ENCODE results near the gene ASB7. TPM values are rescaled to one million over a fixed set of nuclear protein-coding genes. Genes with fewer than 3 reads are reported as not detected.

Gene ASB7
- total RNA-seq, 1 donor, result 13.8 TPM

GRCh38 chr15:100667405-100668347 is 65.3 kb downstream of the ASB7 start:
- DNase-seq (ENCODE audit: low read depth), result peak; percentile 36
- no peak for TF ChIP-seq CTCF (IDR thresholded peaks at IDR 0.05; ENCODE audit: insufficient read depth, low read length)
- H3K4me3 ChIP-seq (ENCODE audit: low read depth, low read length), result no peak overlapping the region

- H3K4me3 ChIP-seq (ENCODE audit: low read depth, low read length), result no peak overlapping the region
- TF ChIP-seq CTCF (IDR thresholded peaks at IDR 0.05; ENCODE audit: insufficient read depth, low read length), result no peak
- DNase-seq (ENCODE audit: low read depth), result no peak
Measured at GRCh38 chr15:100668348-100668745, 66.0 kb downstream of the ASB7 start.

GRCh38 chr15:100669260-100669659 is 66.9 kb downstream of the ASB7 start:
- no peak overlapping the region for H3K4me3 ChIP-seq (ENCODE audit: low read depth, low read length)
- DNase-seq (ENCODE audit: low read depth), result no peak
- TF ChIP-seq CTCF (IDR thresholded peaks at IDR 0.05; ENCODE audit: insufficient read depth, low read length), result no peak

GRCh38 chr15:100670505-100671021 is 68.2 kb downstream of the ASB7 start:
- TF ChIP-seq CTCF (IDR thresholded peaks at IDR 0.05; ENCODE audit: insufficient read depth, low read length), result no peak
- no peak overlapping the region for H3K4me3 ChIP-seq (ENCODE audit: low read depth, low read length)
- no peak for DNase-seq (ENCODE audit: low read depth)

- H3K4me3 ChIP-seq (ENCODE audit: low read depth, low read length), result no peak overlapping the region
- DNase-seq (ENCODE audit: low read depth), result no peak
- TF ChIP-seq CTCF (IDR thresholded peaks at IDR 0.05; ENCODE audit: insufficient read depth, low read length), result no peak
Measured at GRCh38 chr15:100671124-100671680, 68.8 kb downstream of the ASB7 start.

GRCh38 chr15:100671858-100672543 is 69.6 kb downstream of the ASB7 start:
- peak; percentile 72 for TF ChIP-seq CTCF (IDR thresholded peaks at IDR 0.05; ENCODE audit: insufficient read depth, low read length)
- peak; percentile 61 for DNase-seq (ENCODE audit: low read depth)
- H3K4me3 ChIP-seq (ENCODE audit: low read depth, low read length), result no peak overlapping the region

Measured in fibroblast of the aortic adventitia (primary cell).